Hematopoietic multipotent progenitor cell treated with erythropoietin and hydrocortisone succinate and interleukin-3 and kit ligand, for 15 days (in vitro differentiated cells): ENCODE results near the gene AQP6.

ENCODE experiments used
- DNase-seq: peaks from one replicate; pipeline ENCODE4 v3.0.0-alpha.2; 2015; ENCODE audit warnings: low spot score

Gene AQP6

GRCh38 chr12:49972641-49973360 lies at the start of gene AQP6:
AQP6 (plus strand) TSS chr12:49972947; CDS start chr12:49973174, 227 bp downstream.
- no peak for DNase-seq

- DNase-seq = no peak
These were observed 49.6 kb upstream of the AQP6 start for GRCh38 chr12:49923035-49923644.

GRCh38 chr12:49923880-49924556 lies 48.7 kb upstream of the AQP6 start:
- DNase-seq = no peak

- no peak for DNase-seq
These were observed 48.0 kb upstream of the AQP6 start for GRCh38 chr12:49924628-49925246.

- DNase-seq = no peak
These were observed 47.1 kb upstream of the AQP6 start for GRCh38 chr12:49925433-49926204.

- DNase-seq = no peak
These were observed 44.3 kb upstream of the AQP6 start for GRCh38 chr12:49928471-49928870.

- no peak for DNase-seq
These were observed 43.2 kb upstream of the AQP6 start for GRCh38 chr12:49929581-49929980.

- no peak for DNase-seq
These were observed 42.0 kb upstream of the AQP6 start for GRCh38 chr12:49930515-49931288.

- no peak for DNase-seq
These were observed 40.7 kb upstream of the AQP6 start for GRCh38 chr12:49932023-49932422.

GRCh38 chr12:49932533-49933130 lies 40.1 kb upstream of the AQP6 start:
- DNase-seq = no peak

GRCh38 chr12:49933796-49934195 lies 39.0 kb upstream of the AQP6 start:
- no peak for DNase-seq

GRCh38 chr12:49934505-49934904 lies 38.2 kb upstream of the AQP6 start:
- no peak for DNase-seq

GRCh38 chr12:49936925-49937324 lies 35.8 kb upstream of the AQP6 start:
- no peak for DNase-seq

- no peak for DNase-seq
These were observed 35.0 kb upstream of the AQP6 start for GRCh38 chr12:49937639-49938300.

GRCh38 chr12:49939307-49939706 lies 33.4 kb upstream of the AQP6 start:
- DNase-seq = no peak

GRCh38 chr12:49939707-49940106 lies 33.0 kb upstream of the AQP6 start:
- no peak for DNase-seq

- no peak for DNase-seq
These were observed 30.9 kb upstream of the AQP6 start for GRCh38 chr12:49941556-49942511.

- DNase-seq = no peak
These were observed 30.2 kb upstream of the AQP6 start for GRCh38 chr12:49942512-49942893.
